Skin epidermis (tissue), 12 donors: ENCODE data around the gene ZAR1.
"Not testable (repeated sequence)": the region's sequence is repeated elsewhere in the genome, so short reads cannot be mapped to it uniquely, and the experiment has no call there.

Experiments
- H3K27ac ChIP-seq, 21 experiments: fragments of 200-600 bp; sonication (generic) in 11 of 21; one replicate each; pipeline ENCODE4 v1.5.0; 2020; ENCODE audit warnings: mild to moderate bottlenecking in 3 of 21, inconsistent platforms in 2 of 21, moderate library complexity in 2 of 21
- H3K4me3 ChIP-seq, 7 experiments: fragments of 200-600 bp; sonication (generic) in 2 of 7; one replicate each; pipeline ENCODE4 v1.5.0; 2020; ENCODE audit warnings: inconsistent platforms in 2 of 7, mild to moderate bottlenecking in 2 of 7, moderate library complexity in 1 of 7

The ZAR1 gene, protein sequence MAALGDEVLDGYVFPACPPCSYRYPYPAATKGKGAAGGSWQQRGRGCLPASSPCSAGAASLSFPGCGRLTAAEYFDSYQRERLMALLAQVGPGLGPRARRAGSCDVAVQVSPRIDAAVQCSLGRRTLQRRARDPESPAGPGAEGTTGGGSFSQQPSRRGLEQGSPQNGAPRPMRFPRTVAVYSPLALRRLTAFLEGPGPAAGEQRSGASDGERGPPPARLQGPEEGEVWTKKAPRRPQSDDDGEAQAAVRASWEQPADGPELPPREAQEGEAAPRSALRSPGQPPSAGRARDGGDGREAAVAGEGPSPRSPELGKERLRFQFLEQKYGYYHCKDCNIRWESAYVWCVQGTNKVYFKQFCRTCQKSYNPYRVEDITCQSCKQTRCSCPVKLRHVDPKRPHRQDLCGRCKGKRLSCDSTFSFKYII

DNA sequence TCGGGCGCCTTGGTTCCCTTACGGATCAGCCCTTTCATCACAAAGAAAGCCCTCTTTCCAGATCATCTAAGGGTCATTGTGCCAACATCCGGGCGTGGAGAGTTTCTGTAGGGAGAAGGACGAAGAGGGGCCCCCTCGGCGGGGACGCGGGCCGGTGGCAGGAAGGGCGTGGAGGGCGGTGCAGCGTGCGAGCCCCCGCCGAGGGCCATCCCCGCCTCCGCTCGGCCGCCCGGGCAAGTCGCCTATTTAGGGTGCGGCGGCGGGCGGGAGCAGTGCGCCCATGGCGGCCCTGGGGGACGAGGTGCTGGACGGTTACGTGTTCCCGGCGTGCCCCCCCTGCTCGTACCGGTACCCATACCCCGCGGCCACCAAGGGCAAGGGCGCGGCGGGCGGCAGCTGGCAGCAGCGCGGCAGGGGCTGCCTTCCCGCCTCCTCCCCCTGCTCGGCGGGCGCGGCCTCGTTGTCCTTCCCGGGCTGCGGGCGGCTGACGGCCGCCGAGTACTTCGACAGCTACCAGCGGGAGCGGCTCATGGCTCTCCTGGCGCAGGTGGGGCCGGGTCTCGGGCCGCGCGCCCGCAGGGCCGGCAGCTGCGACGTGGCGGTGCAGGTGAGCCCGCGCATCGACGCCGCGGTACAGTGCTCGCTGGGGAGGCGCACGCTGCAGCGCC lies at the start of gene ZAR1:
ZAR1 (plus strand) TSS at position 241 of the 668 bp plus-strand sequence; CDS start at position 281, 40 bp downstream.
- Histone ChIP-seq H3K27ac (no peak within 1 kb of the TSS), H3K4me3 (peak within 1 kb of the TSS; percentile 10 to 38 (median 20))

DNA sequence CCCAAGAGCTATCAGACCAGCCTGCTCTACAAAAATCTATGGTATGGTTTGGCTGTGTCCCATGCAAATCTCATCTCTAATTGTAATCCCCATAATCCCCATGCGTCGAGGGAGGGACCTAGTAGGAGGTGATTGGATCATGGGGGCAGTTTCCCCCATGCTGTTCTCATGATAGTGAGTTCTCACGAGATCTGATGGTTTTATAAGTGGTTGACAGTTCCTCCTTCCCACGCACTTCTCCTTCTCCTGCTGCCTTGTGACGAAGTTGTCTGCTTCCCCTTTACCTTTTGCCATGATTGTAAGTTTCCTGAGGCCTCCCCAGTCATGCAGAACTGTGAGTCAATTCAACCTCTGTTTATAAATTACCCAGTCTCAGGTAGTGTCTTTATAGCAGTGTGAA lies 49.1 kb upstream of the ZAR1 start:
- not testable (repeated sequence) for H3K4me3 ChIP-seq, H3K27ac ChIP-seq

GRCh38 chr4:48445704-48446103 lies 44.3 kb upstream of the ZAR1 start:
- no peak overlapping the region for H3K4me3 ChIP-seq
- no peak overlapping the region for H3K27ac ChIP-seq

DNA sequence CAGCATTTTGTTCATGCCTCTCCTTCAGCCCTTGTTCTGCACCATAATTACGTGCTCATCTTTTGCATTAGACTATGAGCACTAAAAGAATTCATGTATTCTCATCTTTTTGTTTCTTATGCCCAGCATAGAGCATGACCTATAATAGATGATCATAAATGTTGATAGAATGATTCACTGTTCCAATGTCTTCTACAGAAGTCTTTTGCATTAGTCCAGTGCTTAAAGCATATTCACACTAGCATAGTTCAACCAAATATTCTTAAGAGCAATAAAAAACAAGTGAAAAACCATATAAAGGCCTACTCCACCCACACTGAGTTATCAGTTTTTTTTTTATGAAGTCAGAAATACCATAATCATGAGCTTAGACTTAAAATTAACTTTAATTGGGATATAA lies 43.4 kb upstream of the ZAR1 start:
- Histone ChIP-seq H3K4me3 (no peak overlapping the region), H3K27ac (no peak overlapping the region)

GRCh38 chr4:48449151-48449550 lies 40.9 kb upstream of the ZAR1 start:
- Histone ChIP-seq H3K4me3 (no peak overlapping the region), H3K27ac (no peak overlapping the region)

GRCh38 chr4:48450740-48451139 lies 39.3 kb upstream of the ZAR1 start:
- H3K4me3 ChIP-seq: no peak overlapping the region

GRCh38 chr4:48451656-48452055 lies 38.4 kb upstream of the ZAR1 start:
- not testable (repeated sequence) for H3K4me3 ChIP-seq, H3K27ac ChIP-seq

More at GRCh38 chr4:48450740-48451139, 39.3 kb upstream of the ZAR1 start:
- H3K27ac ChIP-seq: no peak overlapping the region

- H3K4me3 ChIP-seq: no peak overlapping the region
- H3K27ac ChIP-seq: no peak overlapping the region
Observed at GRCh38 chr4:48454591-48454990, 35.5 kb upstream of the ZAR1 start.

- H3K4me3 ChIP-seq: no peak overlapping the region
- H3K27ac ChIP-seq: no peak overlapping the region
Observed at GRCh38 chr4:48461000-48461399, 29.1 kb upstream of the ZAR1 start.

DNA sequence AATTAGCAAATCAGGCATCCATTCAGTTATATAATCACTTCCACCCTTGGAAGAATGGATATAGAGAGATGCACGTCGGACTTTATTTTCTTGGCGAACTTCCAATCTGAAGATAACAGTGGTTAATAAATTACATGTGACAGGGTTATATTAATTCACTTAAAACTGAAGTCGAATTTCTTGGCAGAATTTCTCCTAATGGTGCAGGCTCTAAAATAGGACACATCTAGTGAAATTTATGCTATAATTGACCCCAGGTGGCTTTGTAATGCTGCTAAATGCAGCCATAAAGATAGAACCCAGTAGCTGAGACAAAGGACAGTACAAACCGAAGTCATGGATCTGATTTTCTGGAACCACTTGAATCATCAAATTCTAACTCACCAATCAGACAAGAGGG lies 27.7 kb upstream of the ZAR1 start:
- Histone ChIP-seq H3K4me3 (no peak overlapping the region), H3K27ac (no peak overlapping the region)

GRCh38 chr4:48467442-48467841 lies 22.6 kb upstream of the ZAR1 start:
- Histone ChIP-seq H3K27ac (no peak overlapping the region), H3K4me3 (no peak overlapping the region)

DNA sequence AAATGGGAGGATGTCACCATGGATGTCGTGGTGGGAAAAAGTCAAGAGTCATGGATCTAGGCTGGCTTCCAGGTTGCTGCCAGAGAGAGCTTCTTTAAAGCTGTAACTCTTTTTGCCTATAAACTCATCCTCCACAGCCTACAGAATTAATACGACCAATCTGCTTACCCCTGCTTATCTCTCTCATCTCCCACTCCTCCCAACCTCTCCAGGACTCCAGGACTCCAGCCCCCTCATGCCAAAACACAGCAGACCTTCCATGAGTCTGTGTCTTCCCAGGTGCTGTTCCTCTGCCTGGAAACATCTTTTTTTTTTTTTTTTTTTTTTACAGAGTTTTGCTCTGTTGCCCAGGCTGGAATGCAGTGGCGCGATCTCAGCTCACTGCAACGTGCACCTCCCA lies 22.2 kb upstream of the ZAR1 start:
- H3K4me3 ChIP-seq: no peak overlapping the region
- H3K27ac ChIP-seq: no peak overlapping the region

- H3K27ac ChIP-seq: no peak overlapping the region
- H3K4me3 ChIP-seq: no peak overlapping the region
Observed at GRCh38 chr4:48470137-48470536, 19.9 kb upstream of the ZAR1 start.

DNA sequence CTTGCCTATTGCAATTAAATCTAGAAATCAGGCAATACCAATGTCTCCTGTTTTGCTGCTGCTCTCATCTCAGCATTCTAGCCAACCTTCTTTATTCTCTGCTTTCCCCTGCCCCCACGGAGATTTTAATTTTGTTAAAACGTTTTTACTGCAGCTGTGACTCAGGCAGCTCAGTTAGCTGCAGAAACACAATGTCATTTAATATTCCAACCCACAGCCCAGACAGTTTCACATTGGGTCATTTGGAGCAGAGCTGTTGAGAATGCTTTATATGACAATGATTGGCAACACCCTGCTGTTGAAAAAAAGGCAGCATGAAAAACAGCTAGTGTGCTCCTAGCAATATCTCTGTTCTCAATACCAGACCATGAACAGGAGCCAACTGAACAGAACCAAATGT lies 19.5 kb upstream of the ZAR1 start:
- no peak overlapping the region for H3K4me3 ChIP-seq
- no peak overlapping the region for H3K27ac ChIP-seq

DNA sequence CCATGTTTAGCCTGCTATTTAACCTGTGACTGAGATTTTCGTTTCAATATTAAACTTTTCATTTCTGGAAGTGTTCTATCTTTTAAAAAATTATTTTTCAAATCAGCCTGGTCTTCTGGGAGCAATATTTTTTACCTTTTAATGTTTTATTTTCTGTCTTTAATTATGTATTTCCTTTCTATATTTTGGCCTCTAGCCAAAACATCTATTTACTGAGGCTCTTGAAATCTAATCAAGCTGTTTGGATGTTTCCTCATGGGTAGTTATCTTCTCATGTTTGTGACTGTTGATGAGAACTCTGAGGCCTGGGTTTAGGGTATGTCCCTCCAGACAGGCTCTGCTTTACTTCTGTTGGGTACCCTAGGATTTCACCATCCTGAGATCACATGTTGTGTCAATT lies 17.3 kb upstream of the ZAR1 start:
- H3K4me3 ChIP-seq: no peak overlapping the region
- H3K27ac ChIP-seq: no peak overlapping the region

- no peak overlapping the region for H3K4me3 ChIP-seq
- no peak overlapping the region for H3K27ac ChIP-seq
Observed at GRCh38 chr4:48475770-48476169, 14.3 kb upstream of the ZAR1 start.

DNA sequence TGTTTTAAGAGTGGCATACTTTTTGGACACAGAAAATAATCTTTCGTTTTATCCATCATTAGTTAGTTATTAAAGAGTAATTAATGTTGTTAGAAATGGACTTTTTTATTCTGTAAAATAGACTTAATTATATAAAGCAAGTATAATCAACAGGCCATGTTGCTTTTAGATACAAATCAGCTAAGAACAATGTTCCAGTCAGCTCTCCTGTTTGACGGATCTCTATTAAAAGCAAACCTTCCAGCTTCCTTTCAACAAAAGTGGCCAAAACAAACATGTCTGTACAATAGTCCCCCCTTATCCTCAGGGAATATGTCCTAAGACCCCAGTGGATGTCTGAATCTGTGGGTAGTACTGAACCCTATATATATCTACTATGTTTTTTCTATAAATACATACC lies 11.8 kb upstream of the ZAR1 start:
- Histone ChIP-seq H3K27ac (no peak overlapping the region), H3K4me3 (no peak overlapping the region)

DNA sequence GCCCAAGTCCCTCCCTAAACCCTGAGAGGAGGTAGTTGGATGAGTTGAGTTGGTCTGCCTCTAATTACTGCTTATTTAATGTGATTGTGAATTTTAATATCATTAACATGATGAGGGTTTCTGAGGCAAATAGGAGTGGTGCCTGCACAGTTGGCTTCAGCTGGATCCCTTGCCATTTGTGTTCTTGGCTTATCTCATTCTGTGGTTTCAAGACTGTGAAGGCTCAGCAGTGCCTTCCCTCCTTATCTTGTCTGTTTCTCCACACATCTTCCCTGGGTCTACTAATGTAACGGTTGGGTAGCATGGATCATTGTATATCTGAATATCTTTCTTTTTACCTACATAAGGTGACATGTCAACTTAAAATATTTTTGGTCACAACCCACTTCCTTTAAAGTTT lies 8.5 kb upstream of the ZAR1 start:
- no peak overlapping the region for H3K4me3 ChIP-seq
- no peak overlapping the region for H3K27ac ChIP-seq

DNA sequence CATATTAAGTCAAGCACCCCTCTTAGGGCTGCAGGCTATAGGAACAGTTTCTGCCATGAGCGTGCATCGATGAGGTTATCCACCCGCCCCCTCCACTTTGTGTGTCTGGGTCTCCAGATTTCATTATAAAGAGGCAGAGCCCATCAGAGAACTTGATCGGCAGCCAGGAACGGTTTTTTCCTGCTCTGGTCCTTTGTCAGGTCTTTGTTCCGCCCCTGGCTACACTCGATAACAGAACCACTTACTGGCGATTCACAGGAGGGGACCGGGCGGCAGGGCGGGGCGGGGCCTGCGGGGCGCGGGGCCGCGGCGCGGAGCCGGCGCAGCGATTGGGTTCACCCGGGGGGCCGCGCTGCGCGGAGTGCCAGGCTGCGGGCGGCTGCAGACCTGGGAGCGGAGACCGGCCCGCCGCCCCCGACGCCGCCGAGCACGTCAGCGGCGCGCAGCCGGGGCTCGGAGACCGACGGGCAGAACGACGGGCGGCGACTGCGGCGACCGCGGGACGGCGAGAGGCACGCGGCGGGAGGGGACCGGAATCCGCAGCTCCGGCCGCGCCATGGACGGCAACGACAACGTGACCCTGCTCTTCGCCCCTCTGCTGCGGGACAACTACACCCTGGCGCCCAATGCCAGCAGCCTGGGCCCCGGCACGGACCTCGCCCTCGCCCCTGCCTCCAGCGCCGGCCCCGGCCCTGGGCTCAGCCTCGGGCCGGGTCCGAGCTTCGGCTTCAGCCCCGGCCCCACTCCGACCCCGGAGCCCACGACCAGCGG lies 6.9 kb upstream of the ZAR1 start, which contains the start of gene SLC10A4:
SLC10A4 (plus strand) TSS at position 338 of the 771 bp plus-strand sequence; CDS start at position 557, 219 bp downstream.
- peak within 1 kb of the TSS in 6 of 7 experiments; percentile 3 to 31 (median 24) for H3K4me3 ChIP-seq

GRCh38 chr4:48483777-48484493 lies 6.1 kb upstream of the ZAR1 start:
- Histone ChIP-seq H3K4me3 (peak overlapping the region in 5 of 7 experiments; percentile 14 to 31 (median 25)), H3K27ac (no peak overlapping the region)

More for the DNA sequence above, 6.9 kb upstream of the ZAR1 start, which contains the start of gene SLC10A4:
- peak within 1 kb of the TSS in 1 of 21 experiments; percentile 3 for H3K27ac ChIP-seq
